Activated T-helper 1 cell treated with anti-CD3 and anti-CD28 coated beads, Interleukin-2, amount 50 U/mL, for 16 hours (primary cell): ENCODE results near the gene ZBTB8B.
"Not testable (repeated sequence)": the region's sequence is repeated elsewhere in the genome, so short reads cannot be mapped to it uniquely, and the experiment has no call there.

Source experiments
- DNase-seq, 2 donors: peaks; one replicate each; pipeline ENCODE4 v3.0.0-alpha.2; 2020; ENCODE audit warnings: low read depth in 1 of 2, low spot score in 1 of 2

Gene ZBTB8B

DNA sequence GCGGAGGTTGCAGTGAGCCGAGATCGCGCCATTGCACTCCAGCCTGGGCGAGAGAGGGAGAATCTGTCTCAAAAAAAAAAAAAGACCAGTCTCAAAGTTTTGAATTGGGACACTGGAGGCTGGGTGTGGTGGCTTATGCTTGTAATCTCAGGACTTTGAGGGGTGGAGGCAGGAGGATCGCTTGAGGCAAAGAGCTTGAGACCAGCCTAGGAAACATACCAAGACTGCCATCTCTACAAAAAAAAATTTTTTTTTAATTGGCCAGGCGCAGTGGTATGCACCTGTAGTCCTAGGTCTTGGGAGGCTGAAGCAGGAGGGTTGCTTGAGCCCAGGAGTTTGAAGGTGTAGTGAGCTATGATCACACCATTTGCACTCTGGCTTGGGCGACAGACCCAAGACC is 3.9 kb downstream of the ZBTB8B start:
- DNase-seq: no peak

GRCh38 chr1:32470431-32470830 is 5.6 kb downstream of the ZBTB8B start:
- no peak for DNase-seq

GRCh38 chr1:32470991-32471694 is 6.3 kb downstream of the ZBTB8B start:
- DNase-seq: no peak

GRCh38 chr1:32471695-32472362 is 7.0 kb downstream of the ZBTB8B start:
- DNase-seq: no peak

DNA sequence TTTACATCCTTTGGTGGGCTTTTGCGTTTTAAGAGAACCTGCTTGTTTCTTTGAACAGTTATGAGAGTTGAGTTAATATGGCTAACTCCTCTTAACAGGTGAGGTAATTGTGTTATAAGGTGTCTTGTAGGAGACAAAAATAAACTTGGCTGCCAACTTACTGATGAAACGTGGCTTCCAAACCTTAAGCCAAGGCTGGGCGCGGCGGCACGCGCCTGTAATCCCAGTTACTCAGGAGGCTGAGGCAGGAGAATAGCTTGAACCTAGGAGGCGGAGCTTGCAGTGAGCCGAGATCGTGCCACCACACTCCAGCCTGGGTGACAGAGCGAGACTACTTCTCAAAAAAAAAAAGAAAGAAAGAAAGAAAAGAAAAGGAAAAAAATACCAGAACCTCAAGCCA is 8.1 kb downstream of the ZBTB8B start:
- DNase-seq: not testable (repeated sequence)

- no peak for DNase-seq
Observed at GRCh38 chr1:32474954-32475353, 10.1 kb downstream of the ZBTB8B start.

DNA sequence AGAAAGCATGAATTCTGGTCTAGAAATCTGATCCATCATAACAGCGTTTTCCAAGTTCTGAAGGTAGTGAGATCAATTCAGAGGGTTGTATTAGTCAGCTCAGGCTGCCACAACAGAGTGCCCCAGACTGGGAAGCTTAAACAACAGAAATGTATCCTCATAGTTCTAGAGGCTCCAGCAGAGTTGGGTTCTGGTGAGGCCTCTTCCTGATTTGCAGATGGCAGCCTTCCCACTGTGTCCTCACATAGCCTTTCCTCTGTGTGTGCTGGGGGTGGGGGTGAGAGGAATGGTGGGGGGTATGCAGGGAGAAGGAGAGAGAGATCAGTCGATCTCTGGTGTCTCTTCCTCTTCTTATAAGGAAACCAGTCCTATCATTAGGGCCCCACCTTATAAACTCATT is 15.1 kb downstream of the ZBTB8B start:
- DNase-seq: no peak

- DNase-seq: no peak
Observed at GRCh38 chr1:32480761-32481160, 15.9 kb downstream of the ZBTB8B start.

- not testable (repeated sequence) for DNase-seq
Observed at GRCh38 chr1:32481788-32482187, 16.9 kb downstream of the ZBTB8B start.

- no peak for DNase-seq
Observed at GRCh38 chr1:32485554-32486255, 20.8 kb downstream of the ZBTB8B start.

DNA sequence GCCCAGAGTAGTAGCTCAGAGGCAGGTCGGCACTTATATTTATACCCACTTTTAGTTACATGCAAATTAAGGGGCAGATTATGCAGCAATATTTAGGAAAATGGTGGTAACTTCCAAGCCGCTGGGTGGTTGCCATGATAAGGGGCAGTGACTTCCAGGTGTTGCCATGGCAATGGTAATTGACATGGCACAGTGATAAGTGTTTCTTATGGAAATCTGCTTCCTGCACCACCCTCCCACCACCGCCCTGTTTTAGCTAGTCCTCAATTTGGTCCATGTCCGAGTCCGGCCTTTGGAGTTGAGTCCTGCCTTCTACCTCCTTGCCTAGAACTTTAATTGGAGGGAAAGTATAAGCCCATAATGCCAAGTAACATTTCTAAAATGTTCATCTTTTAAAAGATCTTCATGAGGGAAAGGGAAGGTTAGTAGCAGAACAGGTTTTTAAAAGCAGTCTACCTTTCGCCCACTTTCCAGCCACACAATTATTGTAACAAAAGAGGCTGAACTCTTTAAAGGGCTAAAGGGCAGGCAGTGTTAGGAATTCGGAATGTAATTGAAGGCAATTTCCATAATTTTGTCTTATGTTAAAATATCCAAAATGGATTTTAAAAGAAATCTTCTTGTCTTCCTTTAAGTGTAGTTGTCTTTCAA is 21.7 kb downstream of the ZBTB8B start:
- DNase-seq: no peak

GRCh38 chr1:32487182-32487581 is 22.3 kb downstream of the ZBTB8B start:
- DNase-seq: no peak

- no peak for DNase-seq
Observed at GRCh38 chr1:32489774-32490454, 25.0 kb downstream of the ZBTB8B start.

DNA sequence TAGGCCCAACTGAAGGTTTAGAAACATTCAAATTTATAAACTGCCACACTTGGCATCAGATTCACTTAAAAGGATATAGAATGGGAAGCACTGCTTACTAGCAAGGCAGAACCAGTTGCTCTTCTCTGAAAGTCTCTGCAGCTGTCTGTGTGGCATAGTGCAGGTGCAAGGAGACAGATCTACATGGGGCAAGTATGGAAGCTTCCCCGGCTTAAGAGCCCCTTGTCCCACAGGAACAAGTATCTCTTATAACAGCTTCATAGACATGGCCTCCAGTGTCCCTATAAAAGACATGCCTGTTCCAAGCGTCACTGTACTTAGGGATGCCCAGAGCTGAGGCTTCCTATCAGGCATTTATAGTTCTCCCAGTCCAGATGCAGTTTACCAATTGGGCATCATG is 26.5 kb downstream of the ZBTB8B start:
- DNase-seq: no peak

DNA sequence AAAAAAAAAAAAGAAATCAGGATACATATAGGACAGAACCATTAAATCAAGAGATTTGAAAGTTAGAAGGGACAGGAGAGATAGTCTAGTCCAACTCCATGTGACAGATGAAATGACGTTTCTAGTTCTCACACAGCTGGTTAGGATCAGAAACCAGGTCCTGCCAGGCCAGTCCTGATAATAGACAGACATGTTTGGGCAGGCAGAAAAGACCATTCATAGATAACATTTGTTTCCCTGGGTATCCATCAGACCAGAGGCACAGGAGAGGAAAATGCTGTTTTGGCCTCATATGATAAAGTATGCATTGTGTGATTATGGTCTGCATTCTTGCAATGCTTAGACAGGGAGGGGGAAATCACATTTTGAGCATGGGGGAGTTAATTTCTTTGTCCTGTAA is 29.3 kb downstream of the ZBTB8B start:
- DNase-seq: no peak

DNA sequence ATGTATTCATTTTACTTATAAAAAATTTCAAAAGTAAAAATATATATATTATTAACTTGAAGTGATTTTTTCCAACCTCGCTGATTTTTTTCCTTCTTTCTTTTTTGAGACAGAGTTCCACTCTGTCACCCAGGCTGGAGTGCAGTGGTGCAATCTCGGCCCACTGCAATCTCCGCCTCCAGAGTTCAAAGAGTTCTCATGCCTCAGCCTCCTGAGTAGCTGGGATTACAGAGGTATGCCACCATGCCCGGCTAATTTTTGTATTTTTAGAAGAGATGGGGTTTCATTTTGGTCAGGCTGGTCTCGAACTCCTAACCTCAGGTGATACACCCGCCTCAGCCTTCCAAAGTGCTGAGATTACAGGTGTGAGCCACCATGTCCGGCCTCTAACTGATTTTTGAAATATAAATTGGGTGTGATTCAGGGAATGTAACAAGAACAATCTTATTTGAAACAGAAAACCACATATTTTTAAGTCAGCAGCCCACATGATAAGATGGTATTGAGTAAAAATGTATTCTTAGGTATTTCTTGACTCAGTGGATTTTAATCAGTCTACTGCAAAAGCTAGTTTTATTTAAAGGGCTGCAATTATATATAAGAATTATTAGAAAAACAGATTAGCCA is 30.0 kb downstream of the ZBTB8B start:
- DNase-seq: no peak

- DNase-seq: no peak
Observed at GRCh38 chr1:32496127-32496526, 31.3 kb downstream of the ZBTB8B start.

GRCh38 chr1:32498751-32499150 is 33.9 kb downstream of the ZBTB8B start:
- no peak for DNase-seq

- no peak for DNase-seq
Observed at GRCh38 chr1:32500387-32501209, 35.7 kb downstream of the ZBTB8B start.

- no peak for DNase-seq
Observed at GRCh38 chr1:32501865-32502264, 37.0 kb downstream of the ZBTB8B start.
